ENCODE data around the gene CHST8. TPM values are rescaled to one million over a fixed set of nuclear protein-coding genes. Genes with fewer than 3 reads are reported as not detected.
A peak's percentile ranks its signal among the peaks of the same experiment; 100 is the strongest.

CHST8 gene
- total and polyA plus RNA-seq, 2 of the 13 experiments (the other 11 are each of a cell fraction or from before 2014, with no cell fraction given): not detected

- TF ChIP-seq MAX (IDR thresholded peaks at IDR 0.05) (no peak), ZMYM2 (CRISPR knock-in tag; IDR thresholded peaks at IDR 0.05) (no peak), SATB2 (CRISPR knock-in tag; IDR thresholded peaks at IDR 0.05) (no peak), CBFB (CRISPR knock-in tag; IDR thresholded peaks at IDR 0.05) (no peak), SAFB2 (CRISPR knock-in tag; IDR thresholded peaks at IDR 0.05; ENCODE audit: borderline replicate concordance, low read depth) (no peak), PBX2 (CRISPR knock-in tag; IDR thresholded peaks at IDR 0.05) (no peak), ZNF816 (CRISPR knock-in tag; IDR thresholded peaks at IDR 0.05; ENCODE audit: borderline replicate concordance) (no peak), RBM22 (optimal IDR thresholded peaks at IDR 0.05; ENCODE audit: low read length) (no peak), IKZF5 (CRISPR knock-in tag; IDR thresholded peaks at IDR 0.05) (peak; percentile 60; the same call in 1 of the 2 replicates), ZSCAN9 (CRISPR knock-in tag; IDR thresholded peaks at IDR 0.05; ENCODE audit: borderline replicate concordance) (no peak), KLF12 (CRISPR knock-in tag; IDR thresholded peaks at IDR 0.05; ENCODE audit: borderline replicate concordance) (no peak), ONECUT2 (CRISPR knock-in tag; IDR thresholded peaks at IDR 0.05) (no peak), NCOA1 (CRISPR knock-in tag; IDR thresholded peaks at IDR 0.05) (no peak), PATZ1 (CRISPR knock-in tag; IDR thresholded peaks at IDR 0.05) (peak; percentile 37; the same call in 1 of the 2 replicates), ZNF878 (CRISPR knock-in tag; IDR thresholded peaks at IDR 0.05) (no peak), NFYB (CRISPR knock-in tag; IDR thresholded peaks at IDR 0.05) (no peak), ZNF839 (CRISPR knock-in tag; IDR thresholded peaks at IDR 0.05; ENCODE audit: borderline replicate concordance) (no peak), RARA (CRISPR knock-in tag; IDR thresholded peaks at IDR 0.05) (0 out of 2 replicates have a peak, but pooled peaks have one; percentile 21), ZSCAN25 (CRISPR knock-in tag; IDR thresholded peaks at IDR 0.05) (no peak), AGO2 (optimal IDR thresholded peaks at IDR 0.05; ENCODE audit: low read depth, low read length) (no peak), ZBTB4 (CRISPR knock-in tag; IDR thresholded peaks at IDR 0.05; ENCODE audit: borderline replicate concordance) (no peak), MED8 (CRISPR knock-in tag; IDR thresholded peaks at IDR 0.05; ENCODE audit: insufficient replicate concordance) (no peak)
These were observed 182.5 kb downstream of the CHST8 start (continued) for GRCh38 chr19:33804021-33804799.

Measured in HepG2 (cell line).